Putamen (tissue), 1 donor: ENCODE measurements around the gene IL10RA.

Experiments used
- DNase-seq: peaks from one replicate; pipeline ENCODE4 v3.0.0-alpha.2; 2016; ENCODE audit warnings: low spot score

IL10RA gene

DNA sequence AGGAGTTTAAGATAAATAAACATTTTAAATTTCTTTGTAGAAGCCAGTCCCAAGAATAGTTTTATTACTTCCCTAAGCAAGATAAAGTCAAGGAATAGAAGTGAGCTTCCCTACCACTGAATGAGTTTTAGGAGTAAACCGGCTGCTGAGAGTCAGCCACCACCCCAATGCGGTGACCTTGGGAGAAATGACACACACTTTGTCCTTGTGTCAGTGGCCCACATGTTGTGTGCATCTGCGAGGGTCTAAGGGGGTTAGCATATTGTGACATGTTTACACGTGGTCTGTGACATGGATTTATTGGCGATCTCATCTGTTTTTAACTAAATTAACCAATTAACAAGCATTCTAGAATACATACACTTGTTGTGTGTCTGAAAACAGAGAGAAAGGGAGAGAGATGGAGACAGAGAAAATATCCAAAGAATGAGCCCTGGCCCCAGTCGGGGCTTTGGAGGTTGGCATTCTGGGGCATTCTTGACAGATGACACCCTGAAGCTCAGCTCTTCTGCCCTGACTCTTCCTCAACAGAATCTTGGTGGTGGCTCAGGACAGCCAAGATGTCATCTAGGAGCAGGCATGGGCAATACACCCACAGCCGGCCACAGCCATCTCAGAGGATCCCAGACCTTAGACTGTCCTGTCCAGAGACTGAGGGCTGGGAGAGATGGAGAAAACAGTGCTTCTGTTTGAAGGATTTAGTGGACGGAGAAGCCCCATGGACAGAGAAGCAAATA is 60.9 kb downstream of the IL10RA start:
- DNase-seq, result no peak

- DNase-seq, result no peak
Observed at GRCh38 chr11:118047749-118048148, 61.6 kb downstream of the IL10RA start.

DNA sequence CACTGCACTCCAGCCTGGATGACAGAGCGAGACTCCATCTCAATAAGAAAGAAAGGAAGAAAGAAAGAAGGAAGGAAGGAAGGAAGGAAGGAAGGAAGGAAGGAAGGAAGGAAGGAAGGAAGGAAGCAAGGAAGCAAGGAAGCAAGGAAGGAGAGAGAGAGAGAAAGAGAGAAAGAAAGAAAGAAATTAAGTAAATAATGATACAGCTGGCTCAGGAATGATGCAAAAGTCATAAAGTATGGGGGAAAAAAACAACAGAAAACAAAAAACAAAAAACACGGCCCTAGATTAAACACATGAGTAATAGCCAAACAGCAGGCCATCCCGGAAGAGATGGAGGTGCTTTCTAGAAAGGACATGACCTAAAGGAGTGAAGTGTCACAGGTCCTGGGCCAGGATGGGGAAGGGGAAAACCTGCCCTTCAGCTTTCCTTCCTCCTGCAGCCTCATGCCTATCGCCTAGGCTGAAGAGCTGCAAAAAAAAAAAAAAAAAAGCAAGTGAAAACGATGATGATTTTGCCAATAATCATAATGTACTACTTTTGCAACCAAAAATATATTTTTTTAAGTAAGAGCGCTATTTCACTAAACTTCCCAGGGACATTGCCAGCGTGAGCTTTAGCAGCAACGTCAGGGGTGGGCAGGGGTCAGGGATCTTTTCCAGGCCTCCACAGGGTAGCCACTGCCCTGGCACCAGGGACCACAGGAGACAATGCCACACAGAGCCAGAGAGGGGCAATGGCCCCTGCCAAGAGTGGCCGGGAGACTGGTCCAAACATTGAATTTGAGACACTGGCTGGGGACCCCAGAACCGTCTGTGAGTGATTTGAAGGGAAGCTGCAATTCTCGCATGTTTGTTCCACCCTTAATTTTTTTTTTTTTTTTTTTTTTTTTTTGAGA is 62.5 kb downstream of the IL10RA start:
- DNase-seq, result no peak

- no peak for DNase-seq
Observed at GRCh38 chr11:118049771-118050170, 63.6 kb downstream of the IL10RA start.

- no peak for DNase-seq
Observed at GRCh38 chr11:118050208-118050891, 64.2 kb downstream of the IL10RA start.
